ENCODE data around the gene SNX3. TPM values are rescaled to one million over a fixed set of nuclear protein-coding genes. Genes with fewer than 3 reads are reported as not detected.

SNX3 gene
- total RNA-seq, 1 donor from 2014 or later: 216 TPM

DNA sequence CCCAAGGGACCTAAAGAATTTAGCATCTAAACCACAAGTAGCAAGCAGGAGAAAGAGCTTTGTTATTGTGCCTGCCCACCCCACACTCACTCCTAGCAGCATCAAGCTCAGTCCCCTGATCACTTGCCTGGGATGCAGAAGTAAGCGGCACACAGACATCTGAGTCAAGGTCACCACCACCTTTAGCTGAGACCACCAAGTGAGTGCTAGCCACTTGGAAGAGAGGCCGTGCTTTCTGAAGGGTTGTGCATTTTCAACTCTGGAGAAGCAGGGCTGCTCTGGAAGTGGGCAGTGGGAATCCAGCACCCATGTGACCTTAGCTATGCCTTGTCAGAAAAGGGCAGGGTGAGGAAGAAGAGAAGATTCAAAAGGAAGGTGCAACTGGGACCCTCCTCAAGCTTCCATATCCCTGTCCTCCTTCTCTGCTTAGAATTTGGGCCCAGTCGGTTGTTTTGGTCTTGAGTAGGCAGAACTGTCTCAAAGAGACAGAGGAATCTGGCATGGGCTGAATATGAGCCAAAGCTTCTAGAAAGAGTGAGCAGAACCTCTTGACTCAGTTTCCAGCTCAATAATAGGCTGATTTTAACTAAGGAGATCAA lies 88.8 kb downstream of the SNX3 start:
- no peak for DNase-seq (ENCODE audit: extremely low read depth, low read depth, low spot score)

DNA sequence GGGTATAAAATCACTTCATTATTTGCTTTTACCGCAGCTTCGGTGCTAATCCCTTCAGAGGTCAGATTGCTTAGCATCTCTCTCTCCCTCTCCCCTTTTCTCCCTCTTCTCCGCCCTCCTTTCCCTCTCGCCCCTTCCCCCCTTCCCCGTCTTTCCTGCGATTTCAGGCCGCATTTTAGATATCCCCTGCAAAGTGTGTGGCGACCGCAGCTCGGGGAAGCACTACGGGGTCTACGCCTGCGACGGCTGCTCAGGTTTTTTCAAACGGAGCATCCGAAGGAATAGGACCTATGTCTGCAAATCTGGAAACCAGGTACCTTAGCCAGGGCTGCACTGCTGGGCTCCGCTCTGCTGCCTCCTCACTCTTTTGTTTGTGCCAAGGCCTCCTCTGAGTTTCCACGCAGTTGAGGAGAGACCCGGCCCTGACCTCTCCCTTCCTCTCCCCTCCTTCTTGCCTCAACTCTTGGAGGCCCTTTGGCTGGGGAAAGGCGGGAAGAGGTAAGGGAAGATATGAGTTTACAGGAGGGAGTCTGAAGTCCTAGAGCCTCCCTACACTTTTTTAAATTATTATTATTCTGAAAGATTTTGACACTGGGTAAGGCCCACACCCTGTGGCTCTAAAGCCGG lies 89.4 kb downstream of the SNX3 start:
- no peak for DNase-seq (ENCODE audit: extremely low read depth, low read depth, low spot score)

DNA sequence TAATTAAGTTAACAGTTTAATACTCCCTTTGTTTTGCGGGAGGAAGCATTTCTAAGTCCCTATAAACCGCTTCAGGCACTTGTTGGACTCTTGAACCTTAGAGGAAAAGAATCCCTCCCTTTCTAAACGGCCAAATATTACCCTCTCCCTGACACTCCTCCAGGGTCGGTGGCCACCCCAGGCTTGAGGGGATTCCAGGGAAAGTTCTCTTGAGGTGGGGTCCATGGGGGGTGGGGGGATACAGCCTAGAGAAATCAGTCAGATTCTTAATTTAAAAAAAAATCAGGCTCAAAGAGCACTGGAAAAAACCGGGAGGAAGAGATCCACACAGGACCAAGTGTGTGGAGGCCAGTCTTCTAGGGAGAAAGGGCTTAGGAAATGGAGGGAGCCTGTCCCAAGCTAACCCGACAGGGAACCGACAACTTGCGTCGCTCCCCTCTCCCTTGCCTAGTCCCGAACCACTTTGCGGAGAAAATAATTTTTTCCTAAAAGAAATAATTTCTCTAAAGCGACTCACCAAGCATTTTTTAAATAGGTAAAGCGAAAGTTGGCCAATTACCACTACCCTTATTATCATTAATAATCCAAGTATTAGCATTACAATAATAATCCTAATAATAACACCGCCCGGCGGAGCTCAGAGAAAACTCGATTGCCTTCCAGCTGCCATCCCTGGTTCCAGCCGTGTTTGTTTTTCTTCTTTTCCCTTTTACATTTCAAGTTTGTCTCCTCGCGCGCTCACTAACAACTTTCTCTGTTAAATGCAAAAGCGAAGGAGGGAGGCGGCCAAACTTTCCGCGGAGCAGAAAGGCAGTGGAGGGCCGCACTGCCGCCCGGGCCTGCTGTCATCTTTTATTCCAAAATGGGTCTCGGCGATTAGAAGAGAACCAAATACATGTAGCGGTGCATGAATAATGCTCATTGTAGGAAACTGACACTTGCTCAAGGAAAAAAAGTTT lies 90.2 kb downstream of the SNX3 start:
- no peak for DNase-seq (ENCODE audit: extremely low read depth, low read depth, low spot score)

DNA sequence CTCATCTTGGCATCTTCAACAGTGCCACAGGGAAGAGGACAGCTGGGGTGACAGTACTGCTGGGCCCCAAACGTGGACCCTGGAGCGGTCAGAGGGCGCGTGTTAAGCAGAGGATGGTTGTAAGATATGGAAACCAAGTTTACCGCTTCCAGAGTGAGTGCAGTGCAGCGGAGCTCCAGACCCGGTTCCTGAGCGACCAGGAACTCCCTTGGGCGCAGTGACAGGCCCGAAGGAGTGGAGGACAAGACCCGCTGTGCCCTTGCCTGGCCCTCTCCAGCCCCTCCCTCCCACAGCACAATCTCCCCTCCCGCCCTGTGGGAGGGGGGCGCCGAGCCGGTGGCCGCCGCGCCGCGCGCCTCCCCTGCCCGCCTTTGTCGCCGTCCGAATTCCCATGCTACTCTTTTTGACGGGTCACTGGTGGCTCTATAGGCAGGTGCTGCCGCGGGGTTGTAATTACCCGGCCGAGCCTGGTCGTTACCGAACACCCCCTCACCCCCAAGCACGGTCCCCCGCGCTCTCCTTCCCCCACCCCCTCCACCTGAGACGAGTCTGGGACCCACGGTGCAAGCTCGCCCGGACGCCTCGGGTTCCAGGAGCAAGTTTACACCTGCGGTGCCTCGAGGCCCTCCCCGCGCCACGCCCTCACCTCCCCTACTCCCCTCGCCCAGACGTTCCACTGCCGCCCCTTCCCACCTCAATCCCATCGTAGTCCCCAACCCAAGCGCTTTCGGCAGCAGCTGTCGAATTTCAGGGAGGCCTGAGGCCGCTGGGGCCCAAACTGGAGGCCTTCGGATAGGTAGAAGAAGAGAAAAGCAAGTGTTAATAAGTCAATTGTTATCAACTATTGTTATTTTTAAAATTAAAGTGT lies 91.1 kb downstream of the SNX3 start:
- no peak for DNase-seq (ENCODE audit: extremely low read depth, low read depth, low spot score)

DNA sequence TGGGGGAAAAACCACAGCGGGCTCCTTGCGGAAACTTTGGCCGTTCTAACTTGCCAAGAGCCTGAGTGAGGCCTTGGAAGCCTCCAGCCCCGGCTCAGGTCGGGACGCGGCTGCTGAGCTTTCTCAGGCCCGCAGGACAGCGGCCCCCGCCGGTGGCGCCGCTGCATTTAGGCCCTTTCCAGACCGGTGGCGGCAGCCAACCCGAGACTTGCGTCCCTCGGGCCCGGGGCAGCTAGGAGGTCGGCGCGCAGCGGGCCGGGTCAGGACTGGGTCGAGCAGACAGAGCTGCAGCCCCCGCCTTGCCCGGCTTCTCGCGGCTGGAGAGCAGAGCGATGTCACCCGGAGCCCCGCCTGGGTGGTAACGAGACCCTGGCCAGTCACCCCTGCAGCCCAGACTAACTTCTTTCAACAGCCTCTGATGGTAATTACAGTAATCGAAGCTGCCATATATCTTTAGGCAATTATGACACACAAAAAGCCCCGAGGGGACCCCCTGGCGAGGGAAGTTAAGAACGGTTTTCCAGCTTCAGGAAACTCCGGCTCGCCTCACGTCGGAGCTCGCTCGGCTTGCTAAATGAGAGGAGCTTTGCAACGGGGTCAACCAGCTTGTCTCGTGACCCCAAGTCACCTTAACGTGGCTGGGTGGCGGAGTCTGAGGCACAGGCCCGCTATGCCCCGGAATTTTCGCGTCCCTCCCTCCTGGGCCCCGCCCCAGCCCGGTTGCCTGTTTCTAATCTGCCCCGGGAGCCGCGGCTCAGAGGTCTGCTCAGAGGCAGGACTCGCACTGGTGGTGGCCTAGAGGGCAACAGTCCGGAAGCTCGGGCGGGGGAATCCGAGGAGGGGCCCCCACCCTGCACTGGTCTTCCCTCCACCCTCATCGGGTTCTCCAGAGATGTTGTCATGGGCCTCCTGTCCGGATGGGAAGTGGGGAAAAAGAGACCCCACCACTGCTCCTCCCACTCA lies 92.1 kb downstream of the SNX3 start:
- no peak for DNase-seq (ENCODE audit: extremely low read depth, low read depth, low spot score)

DNA sequence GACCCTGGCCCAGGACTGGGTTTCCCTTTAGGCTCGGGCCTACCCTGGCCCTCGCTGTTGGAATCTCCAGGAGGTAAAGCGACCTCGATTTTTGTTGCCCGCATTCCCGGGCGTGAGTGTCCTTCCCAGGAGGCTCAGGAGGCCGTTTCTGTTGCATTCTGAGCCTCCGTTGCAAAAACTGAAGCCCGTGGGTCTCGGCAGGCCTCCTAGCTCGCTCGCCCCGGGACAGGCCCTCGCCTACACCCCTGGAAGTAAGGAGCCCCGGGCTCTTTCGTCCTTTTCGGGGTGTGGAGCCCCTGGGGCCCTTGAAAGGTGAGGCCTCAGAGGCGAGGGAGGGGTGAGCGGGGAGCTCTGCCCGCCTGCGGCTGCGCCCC lies 92.8 kb downstream of the SNX3 start:
- DNase-seq (ENCODE audit: extremely low read depth, low read depth, low spot score): no peak

DNA sequence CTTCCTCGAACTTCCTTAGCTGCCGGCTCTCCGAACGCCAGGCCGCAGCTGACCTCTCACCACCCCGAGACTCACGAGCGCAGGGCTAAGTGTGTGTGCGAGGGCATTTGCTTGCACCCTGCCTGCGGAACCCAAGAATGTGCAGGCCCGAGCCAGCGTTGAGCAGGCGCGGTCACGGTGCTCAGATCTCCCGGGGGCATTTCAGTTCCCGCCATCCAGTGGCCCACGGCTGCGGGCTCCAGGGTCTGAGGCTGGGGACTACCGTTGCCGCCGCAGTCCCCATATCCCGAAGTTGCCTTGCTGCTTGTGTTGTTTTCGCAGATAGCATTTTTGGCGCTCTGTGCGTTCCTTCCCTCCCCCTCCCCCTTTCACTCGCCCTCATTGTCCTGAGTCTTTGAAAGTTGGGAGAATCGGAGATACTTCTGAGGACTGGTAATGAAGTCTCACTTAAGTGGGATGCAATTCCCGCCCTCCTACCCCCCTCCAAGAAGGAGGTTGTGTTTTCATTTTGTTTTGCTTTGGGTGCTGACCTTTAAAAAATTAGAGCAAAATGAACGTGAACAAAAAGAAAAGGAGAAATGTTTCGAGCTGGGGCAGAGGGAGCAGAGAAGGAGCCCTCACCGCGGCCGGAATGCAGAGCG lies 93.3 kb downstream of the SNX3 start:
- DNase-seq (ENCODE audit: extremely low read depth, low read depth, low spot score): no peak

DNA sequence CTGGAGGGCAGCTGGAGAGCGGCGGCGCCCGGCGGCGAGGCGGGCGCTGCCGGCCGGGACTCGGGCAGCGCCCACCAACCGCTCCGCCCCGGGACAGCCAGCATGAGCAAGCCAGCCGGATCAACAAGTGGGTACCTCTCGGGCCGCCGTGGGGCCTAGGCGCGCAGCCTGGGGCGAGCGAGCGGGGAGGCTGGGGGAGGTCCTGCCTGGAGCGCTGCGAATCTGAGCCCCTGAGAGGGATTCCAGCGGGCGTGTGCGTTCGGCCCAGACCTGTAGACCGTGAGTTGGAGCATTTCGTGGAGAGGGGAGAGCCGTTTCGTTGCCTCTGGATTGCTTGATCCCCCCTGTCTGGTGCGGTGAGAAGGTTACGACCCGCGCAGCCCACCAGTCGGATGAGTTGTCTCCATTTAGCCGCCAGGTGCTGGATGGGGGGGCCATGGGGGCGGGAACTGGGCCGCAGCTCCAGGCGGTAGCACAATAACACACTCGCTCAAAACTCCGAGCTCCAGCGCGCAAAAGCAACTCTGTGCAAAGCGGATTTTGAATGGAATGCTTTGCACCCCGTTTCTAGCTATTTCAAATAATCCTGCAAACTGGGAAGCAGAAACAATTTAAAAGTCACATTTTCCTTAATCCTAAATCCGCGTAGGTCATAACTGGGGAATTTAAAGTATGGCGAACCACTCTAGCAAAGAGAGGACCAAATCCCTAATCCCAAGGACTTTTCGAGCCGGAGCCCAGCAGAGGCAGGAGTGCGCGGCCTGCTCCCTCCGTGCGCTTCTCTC lies 94.0 kb downstream of the SNX3 start:
- no peak for DNase-seq (ENCODE audit: extremely low read depth, low read depth, low spot score)

DNA sequence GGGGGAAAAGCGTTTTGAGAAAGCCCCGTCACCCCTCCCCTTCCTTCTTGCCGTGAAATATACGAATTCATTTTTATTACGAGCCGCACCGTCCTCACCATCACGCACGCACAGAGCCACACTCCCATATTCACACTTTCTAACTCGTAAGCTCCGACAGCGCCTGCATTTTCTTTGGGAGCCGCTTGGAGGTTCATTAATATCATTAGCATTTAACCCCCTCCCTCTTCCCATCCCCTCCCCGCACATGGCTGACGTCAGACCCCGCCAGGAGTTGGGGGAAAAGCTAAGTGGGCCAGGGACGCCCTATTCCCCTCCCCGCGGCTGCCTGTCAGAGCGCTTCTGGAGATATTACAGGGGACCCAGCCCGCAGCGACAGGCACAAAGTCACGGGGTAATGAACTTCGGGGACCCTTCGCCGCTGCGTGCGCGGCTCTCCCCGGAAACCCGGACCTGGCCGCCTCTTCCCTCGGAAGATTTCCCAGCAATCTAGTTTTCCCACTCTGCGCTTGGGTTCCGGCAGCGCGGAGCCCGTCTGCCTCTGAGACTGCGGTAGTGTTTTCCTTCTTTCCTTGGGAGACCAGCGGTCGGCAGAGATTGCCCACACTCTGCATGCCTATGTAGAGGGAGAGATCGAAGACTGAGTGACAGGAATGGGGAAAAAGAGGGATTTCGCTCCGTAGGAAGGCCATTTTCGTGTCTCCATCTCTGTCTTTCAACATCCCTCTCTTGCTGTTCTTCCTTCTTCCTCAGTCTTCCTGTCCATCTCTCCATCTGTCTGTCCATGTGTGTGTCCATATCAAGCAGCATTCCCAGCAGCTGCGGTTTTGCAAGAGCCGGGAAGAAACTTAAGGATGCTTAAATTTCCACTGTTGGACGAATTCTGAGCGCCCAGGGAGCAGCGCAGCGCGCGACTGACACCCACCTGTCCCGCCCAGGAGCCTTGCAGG lies 94.9 kb downstream of the SNX3 start, which contains the start of gene NR2E1:
Gene NR2E1 (plus strand): TSS at position 309 of the 950 bp plus-strand sequence. CDS start 744 bp downstream, outside the sequence.
- DNase-seq (ENCODE audit: extremely low read depth, low read depth, low spot score): no peak

DNA sequence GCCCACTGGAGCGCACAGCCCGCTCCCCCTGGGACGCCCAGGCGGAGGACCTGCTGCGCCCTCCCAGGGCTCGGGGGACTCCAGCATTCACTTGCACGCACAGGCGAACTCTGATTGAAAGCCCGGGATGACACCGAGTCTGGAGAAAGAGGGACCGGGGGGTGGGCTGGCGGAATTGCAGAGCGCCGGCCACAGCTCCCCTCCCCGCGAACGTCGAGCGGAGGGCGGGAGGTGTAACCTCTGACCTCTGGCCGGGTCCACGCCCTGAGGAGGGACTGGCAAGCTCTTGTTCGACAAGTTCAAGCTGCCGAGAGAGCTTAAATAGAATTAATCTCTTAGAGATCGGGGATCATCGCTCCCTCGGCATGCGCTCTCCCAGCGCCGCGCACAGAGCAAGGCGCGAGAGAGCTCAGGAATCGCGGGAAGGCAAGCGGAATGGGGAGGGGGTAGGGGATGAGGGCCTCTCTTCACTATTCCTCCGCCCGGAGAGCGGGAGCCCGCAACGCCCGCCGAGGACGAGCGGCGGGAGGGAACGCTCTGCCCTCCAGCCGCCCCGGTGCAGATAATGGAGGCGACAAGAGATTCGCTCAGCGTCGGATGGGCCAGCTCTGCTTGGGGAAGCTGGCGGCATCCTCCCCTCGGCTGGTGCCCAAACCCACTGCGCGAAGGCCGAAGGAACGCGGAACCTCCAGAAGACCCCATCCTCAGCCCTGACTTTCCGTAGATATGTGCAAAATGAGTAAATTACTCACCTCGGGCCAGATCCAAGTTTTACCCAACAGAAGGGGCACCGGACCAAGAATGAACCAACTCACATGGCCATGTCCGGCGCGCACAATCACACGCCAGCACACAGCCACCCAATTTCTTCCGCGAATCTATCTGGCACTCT lies 95.8 kb downstream of the SNX3 start:
- DNase-seq (ENCODE audit: extremely low read depth, low read depth, low spot score): no peak

DNA sequence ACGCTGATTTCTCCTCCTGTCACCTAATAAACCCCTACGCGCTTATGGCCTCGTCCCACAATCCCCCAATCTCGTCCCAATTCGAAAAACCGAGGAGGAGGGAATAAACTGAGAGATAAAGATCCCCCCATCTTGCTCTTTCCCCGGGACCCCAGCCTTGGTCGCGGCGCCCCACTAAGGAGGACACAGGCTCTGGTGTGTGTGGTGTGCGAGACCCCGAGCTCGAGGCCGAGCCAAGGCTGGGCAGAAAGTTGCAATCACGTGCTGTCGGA lies 96.4 kb downstream of the SNX3 start:
- DNase-seq (ENCODE audit: extremely low read depth, low read depth, low spot score): no peak

DNA sequence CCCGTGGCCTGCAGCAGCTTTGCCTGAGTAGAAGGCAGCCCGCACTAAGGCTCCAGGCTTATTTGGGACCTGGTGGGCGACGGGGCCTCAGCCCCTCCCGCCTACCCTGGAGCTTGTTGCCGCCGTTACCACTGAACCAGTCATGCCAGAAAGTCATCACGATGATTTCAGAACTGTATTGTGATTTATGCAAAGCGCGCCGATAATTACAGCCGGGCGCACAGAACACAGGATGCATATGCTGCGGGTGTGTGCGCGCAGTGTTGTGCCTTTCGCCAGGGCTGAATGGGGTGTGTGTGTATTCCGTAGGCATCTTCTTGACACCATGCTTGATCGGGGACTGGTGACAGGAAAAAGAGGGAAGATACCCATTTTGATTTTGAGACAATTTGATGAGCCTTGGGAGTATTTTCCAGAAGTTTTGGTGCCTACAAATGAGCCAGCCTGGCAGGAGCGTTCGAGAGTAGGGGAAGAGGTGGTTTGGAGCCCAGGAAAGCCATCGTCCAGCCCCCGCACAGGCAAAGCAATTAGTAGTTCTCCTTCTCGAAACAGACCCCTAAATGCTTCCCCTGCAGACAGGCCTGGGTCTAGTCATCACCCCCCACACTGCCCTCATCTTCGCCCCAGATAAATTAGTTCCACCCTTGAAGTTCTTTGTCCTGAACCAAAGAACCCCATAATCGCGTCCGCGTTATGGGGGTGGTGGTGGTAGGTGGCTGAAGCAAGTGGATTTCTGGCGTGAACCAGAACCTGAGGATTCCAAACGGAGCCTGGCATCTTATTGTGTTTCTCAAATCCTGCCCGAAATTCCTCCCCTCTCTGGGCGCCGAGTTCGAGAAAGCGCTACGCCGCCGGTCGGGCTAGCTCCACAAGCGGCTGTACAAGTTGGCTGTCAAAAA lies 96.9 kb downstream of the SNX3 start:
- DNase-seq (ENCODE audit: extremely low read depth, low read depth, low spot score): no peak

DNA sequence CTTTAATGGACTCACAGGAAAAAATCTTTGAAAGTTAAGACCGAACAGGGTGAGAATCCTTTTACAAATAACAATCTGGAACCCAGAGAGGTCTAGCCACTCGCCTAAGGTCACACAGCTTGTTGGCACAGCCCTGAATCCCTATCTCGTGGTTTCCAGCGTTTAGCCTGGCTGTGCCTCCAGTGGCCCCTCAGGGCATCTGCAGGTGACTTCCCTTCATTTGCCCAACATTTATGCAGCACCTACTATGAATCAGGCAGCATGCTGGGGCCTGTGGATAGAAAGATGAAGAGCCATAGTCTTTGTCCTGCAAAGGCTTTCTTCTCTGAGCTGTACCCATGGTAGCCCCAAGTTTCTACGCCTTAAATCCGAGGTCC lies 97.6 kb downstream of the SNX3 start:
- DNase-seq (ENCODE audit: extremely low read depth, low read depth, low spot score): no peak

DNA sequence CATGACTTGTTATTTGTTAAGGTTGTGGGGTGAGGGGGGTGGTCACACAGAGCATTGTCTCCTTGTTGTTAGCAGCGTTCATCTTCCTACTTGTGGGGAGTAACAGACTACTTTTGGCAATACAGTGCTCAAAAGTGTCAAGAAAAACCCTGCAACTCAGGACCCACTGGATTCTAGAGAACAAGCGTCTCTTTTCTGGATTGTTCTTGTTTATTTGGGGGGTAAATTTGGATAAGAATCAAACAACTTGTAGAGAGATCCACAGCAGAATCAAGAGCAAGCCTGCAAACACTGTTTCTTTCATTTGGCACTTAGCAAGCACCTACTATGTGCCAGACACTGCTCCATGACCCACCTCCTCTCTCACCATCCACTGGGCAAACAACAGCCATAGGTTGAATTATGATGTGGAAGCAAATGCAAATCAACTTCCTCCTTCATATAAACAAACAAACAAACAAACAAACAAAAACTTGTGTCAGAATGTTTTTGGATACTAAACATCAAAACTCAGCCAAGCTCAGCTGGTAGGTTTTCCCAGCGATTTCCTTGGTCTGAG lies 99.0 kb downstream of the SNX3 start:
- DNase-seq (ENCODE audit: extremely low read depth, low read depth, low spot score): no peak
